Measurements from ENCODE around the gene CALCOCO1. TPM values are rescaled to one million over a fixed set of nuclear protein-coding genes. Genes with fewer than 3 reads are reported as not detected.

Gene CALCOCO1
- total and polyA plus RNA-seq, 2 of the 13 experiments (the other 11 are each of a cell fraction or from before 2014, with no cell fraction given), result 7.7 to 47.7 TPM

- no peak overlapping the region for H3K27ac ChIP-seq (ENCODE audit: extremely low read length, insufficient read depth, low read length)
- intact Hi-C loops (cut with micrococcal nuclease; ENCODE audit: unreplicated experiment) (no loop called here), in situ Hi-C loops (cut with HindIII; ENCODE audit: extremely low pct_ligation_motif_present, low pct_unique_long_range_greater_than_20kb) (no loop called here)
- no peak overlapping the region for H3K4me2 ChIP-seq (ENCODE audit: low read depth, low read length)
- no peaks in the 10 kb centered on the region for H3K4me1 ChIP-seq (ENCODE audit: insufficient read depth, low read length)
- no peak overlapping the region for H3K9ac ChIP-seq (ENCODE audit: insufficient read depth, low read depth, low read length)
- 69% methylated on average over 5 of the region's 9 CpGs for WGBS (ENCODE audit: low lambda C conversion rate)
- no peak for FAIRE-seq
- ATAC-seq, result no peak
- no peaks in the 10 kb centered on the region for H3K9me3 ChIP-seq (ENCODE audit: low read length)
- CTCF ChIA-PET (ENCODE audit: low intra/inter-chr PET ratio, low total read pairs), result no interaction called here
- BruUV-seq (replicated peaks), result no TSS peak
- H3K36me3 ChIP-seq (replicated peaks in 1 of 2; ENCODE audit: control insufficient read depth in 1 of 2, insufficient read depth in 2 of 2, low read length in 2 of 2), result no peaks in the 10 kb centered on the region; a peak in 2 of 5 replicates
- H4K20me1 ChIP-seq (ENCODE audit: insufficient read depth, low read length), result no peaks in the 10 kb centered on the region
- no peak for DNase-seq (ENCODE audit: low spot score)
- H3K79me2 ChIP-seq (ENCODE audit: insufficient read depth, low read length), result no peaks in the 10 kb centered on the region
- POLR2A ChIA-PET, result no interaction called here
- no peak overlapping the region for H3K4me3 ChIP-seq (replicated peaks in 1 of 3; ENCODE audit: insufficient read depth in 1 of 3, low read depth in 2 of 3, low read length in 3 of 3)
- TF ChIP-seq PAF1 (CRISPR knock-in tag; IDR thresholded peaks at IDR 0.05), result no peak
- TF ChIP-seq ATF4 (CRISPR knock-in tag; IDR thresholded peaks at IDR 0.05), result no peak
- TF ChIP-seq HDAC6 (IDR thresholded peaks at IDR 0.05; ENCODE audit: low read depth, low read length), result no peak
- TF ChIP-seq ZBTB40 (IDR thresholded peaks at IDR 0.05), result no peak
- TF ChIP-seq ZBTB40 (CRISPR knock-in tag; IDR thresholded peaks at IDR 0.05), result no peak
- no peak for TF ChIP-seq CREBL2 (CRISPR knock-in tag; IDR thresholded peaks at IDR 0.05; ENCODE audit: borderline replicate concordance)
- no peak for TF ChIP-seq REST (IDR thresholded peaks at IDR 0.05; ENCODE audit: borderline replicate concordance in 1 of 2, low read depth in 1 of 2, low read length in 2 of 2)
- TF ChIP-seq LCORL (IDR thresholded peaks at IDR 0.05), result no peak
- TF ChIP-seq LCORL (CRISPR knock-in tag; IDR thresholded peaks at IDR 0.05), result no peak
- peaks cover 0 to 12% of the 10 kb centered on the region in 2 experiments; a peak in 1 of 5 replicates for H3K27me3 ChIP-seq (ENCODE audit: control insufficient read depth in 1 of 2, insufficient read depth in 2 of 2, low read length in 2 of 2)
- H2AFZ ChIP-seq (ENCODE audit: low read length), result no peak overlapping the region
Measured at GRCh38 chr12:53713516-53713915, 13.7 kb downstream of the CALCOCO1 start.

Measured in HepG2 (cell line).